GM12878 (cell line): ENCODE results near the gene ISL2.

Experiments used
- CBX5 ChIP-seq: sonication (generic); IDR thresholded peaks from 2 replicates; pipeline ENCODE4 v1.6.1; 2016; ENCODE audit warnings: low read depth, moderate library complexity, mild to moderate bottlenecking, inconsistent platforms
- IRF4 ChIP-seq: IDR thresholded peaks from 2 replicates; pipeline ENCODE4 v1.6.1; 2011; ENCODE audit warnings: low read depth, low read length
- JUNB ChIP-seq: IDR thresholded peaks from 2 replicates; pipeline ENCODE4 v1.6.1; 2016; ENCODE audit warnings: antibody characterized with exemption, mild to moderate bottlenecking
- PML ChIP-seq: IDR thresholded peaks from 2 replicates; pipeline ENCODE4 v1.6.1; 2012; ENCODE audit warnings: low read length, inconsistent platforms
- POLR2A ChIP-seq: IDR thresholded peaks from 2 replicates; pipeline ENCODE4 v1.6.1; 2011; ENCODE audit warnings: low read depth, mild to moderate bottlenecking, low read length
- RAD21 ChIP-seq: IDR thresholded peaks from 2 replicates; pipeline ENCODE4 v1.6.1; 2011; ENCODE audit warnings: mild to moderate bottlenecking, low read depth, low read length, moderate library complexity; ENCODE audit not compliant: insufficient read depth
- TF ChIP-seq, protein P1 (sequence below): IDR thresholded peaks from 2 replicates; pipeline ENCODE4 v1.6.1; 2011; ENCODE audit warnings: low read depth, low read length, improper control_type of control experiment, borderline replicate concordance

DNA sequence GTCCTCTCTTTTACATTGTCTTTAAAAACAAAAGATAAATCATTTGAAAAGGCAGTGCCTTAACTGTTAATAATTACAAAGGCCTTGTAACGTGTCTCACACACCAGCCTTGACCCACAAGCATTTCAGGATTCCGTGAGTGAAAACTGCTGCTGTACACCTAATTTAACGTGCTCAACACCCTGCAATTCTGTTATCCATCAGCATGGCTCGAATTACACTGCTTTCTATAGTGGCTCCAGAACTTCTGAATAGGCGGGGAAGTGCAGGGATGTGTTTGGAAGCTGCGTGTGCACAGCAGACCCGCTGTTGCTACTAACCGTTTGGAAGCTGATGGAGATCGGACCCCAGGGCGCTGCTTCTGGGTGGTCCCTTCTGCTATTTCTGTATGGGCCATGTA, 15.4 kb upstream of the ISL2 start:
- no peak for TF ChIP-seq POLR2A
- TF ChIP-seq PML: no peak
- TF ChIP-seq RAD21: no peak
- no peak for TF ChIP-seq JUNB
- TF ChIP-seq CBX5: no peak
- no peak for TF ChIP-seq IRF4
- TF ChIP-seq, protein P1, sequence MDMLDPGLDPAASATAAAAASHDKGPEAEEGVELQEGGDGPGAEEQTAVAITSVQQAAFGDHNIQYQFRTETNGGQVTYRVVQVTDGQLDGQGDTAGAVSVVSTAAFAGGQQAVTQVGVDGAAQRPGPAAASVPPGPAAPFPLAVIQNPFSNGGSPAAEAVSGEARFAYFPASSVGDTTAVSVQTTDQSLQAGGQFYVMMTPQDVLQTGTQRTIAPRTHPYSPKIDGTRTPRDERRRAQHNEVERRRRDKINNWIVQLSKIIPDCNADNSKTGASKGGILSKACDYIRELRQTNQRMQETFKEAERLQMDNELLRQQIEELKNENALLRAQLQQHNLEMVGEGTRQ: no peak
